Left lung (tissue), 10 donors: ENCODE measurements around the gene ZBTB24. TPM values are rescaled to one million over a fixed set of nuclear protein-coding genes. Genes with fewer than 3 reads are reported as not detected.

Experiments
- ATAC-seq: fragments of 200-7000 bp; cut with Tn5 transposase; one replicate; pipeline ENCODE4 v1.9.1; 2020; ENCODE audit warnings: moderate library complexity
- DNase-seq, 4 donors: peaks; one replicate each; pipeline ENCODE4 v3.0.0-alpha.2; 2013 to 2020
- H3K27ac ChIP-seq, 2 donors: fragments of 200-600 bp; sonication (generic) in 1 of 2; one replicate each; pipeline versions ENCODE4 v1.5.0 to v1.8.0; 2020 to 2021
- H3K27me3 ChIP-seq, 2 donors: fragments of 200-600 bp; sonication (generic) in 1 of 2; one replicate each; pipeline versions ENCODE4 v1.5.0 to v1.8.0; 2020 to 2021
- H3K36me3 ChIP-seq, 2 donors: fragments of 200-600 bp; sonication (generic) in 1 of 2; one replicate each; pipeline versions ENCODE4 v1.5.0 to v1.8.0; 2020 to 2021
- H3K4me1 ChIP-seq, 2 donors: fragments of 200-600 bp; one replicate each; pipeline ENCODE4 v1.8.0; 2021
- H3K4me3 ChIP-seq, 2 donors: fragments of 200-600 bp; sonication (generic) in 1 of 2; one replicate each; pipeline versions ENCODE4 v1.5.0 to v1.8.0; 2020 to 2021; ENCODE audit warnings: mild to moderate bottlenecking in 1 of 2
- H3K9me3 ChIP-seq, 2 donors: fragments of 200-600 bp; sonication (generic) in 1 of 2; one replicate each; pipeline versions ENCODE4 v1.5.0 to v1.8.0; 2020 to 2021
- CTCF ChIP-seq, 2 donors: fragments of 200-600 bp; sonication (generic) in 1 of 2; IDR thresholded peaks; one replicate each; pipeline versions ENCODE4 v1.5.0 to v1.8.0; 2021; ENCODE audit warnings: antibody characterized with exemption in 2 of 2
- intact Hi-C, 2 donors: fragments of 100-400 bp; cut with DNase I; formaldehyde crosslinking; loops; one replicate each; pipeline versions ENCODE4 v1.11.2 to v1.14.2; 2022
- polyA plus RNA-seq, 6 donors: library from polyadenylated mRNA; unstranded; fragments of 120-200 nt; gene quantifications; one replicate each; pipeline ENCODE4 v1.2.1, GENCODE V29; 2013; ENCODE audit not compliant: insufficient read length in 6 of 6
- total RNA-seq, 2 donors: library from RNA; stranded (reverse); fragmentation: NEBNext Ultra II Directional; extraction: Animal tissue kit (Norgen Biotek cat#: 25700); gene quantifications; one replicate each; pipeline ENCODE4 v1.2.1, GENCODE V29; 2021
- donor health status: DM: no; HTN: yes; CAD: no.
- donor health status: DM: no; HTN: no; CAD: no.

The ZBTB24 gene
- total and polyA plus RNA-seq, 8 donors: 7.3 to 14.5 (median 13.6) TPM

GRCh38 chr6:109455437-109456110 is 27.4 kb downstream of the ZBTB24 start, which contains the start of gene MICAL1:
MICAL1 (minus strand) TSS chr6:109455772; CDS start chr6:109454196, 1,576 bp downstream.
- Histone ChIP-seq H3K27ac (peak within 1 kb of the TSS; percentile 87 to 96), H3K4me1 (peaks cover 13 to 56% of the 10 kb centered on the region in 2 donors), H3K9me3 (no peaks in the 10 kb centered on the region), H3K36me3 (peaks cover 0 to 23% of the 10 kb centered on the region in 2 donors), H3K27me3 (no peaks in the 10 kb centered on the region), H3K4me3 (peak within 1 kb of the TSS; percentile 90 to 92)
- peak; percentile 82 for ATAC-seq
- DNase-seq: peak; percentile 61 to 96 (median 86)
- peak; percentile 23 to 55 for TF ChIP-seq CTCF (IDR thresholded peaks at IDR 0.05)
- intact Hi-C loops: no loop called here

GRCh38 chr6:109454496-109455436 is 28.3 kb downstream of the ZBTB24 start:
- Histone ChIP-seq H3K27me3 (no peaks in the 10 kb centered on the region), H3K9me3 (no peaks in the 10 kb centered on the region), H3K36me3 (peaks cover 0 to 28% of the 10 kb centered on the region in 2 donors), H3K4me3 (peak overlapping the region; percentile 90 to 92), H3K4me1 (peaks cover 13 to 56% of the 10 kb centered on the region in 2 donors), H3K27ac (peak overlapping the region; percentile 87 to 96)
- DNase-seq: peak in 2 of 4 donors; percentile 84 to 88
- intact Hi-C loops: no loop called here
- TF ChIP-seq CTCF (IDR thresholded peaks at IDR 0.05): peak in 1 of 2 donors; percentile 18
- peak; percentile 9 for ATAC-seq

- H3K4me1 ChIP-seq: peaks cover 13 to 51% of the 10 kb centered on the region in 2 donors
- no peaks in the 10 kb centered on the region for H3K27me3 ChIP-seq
- H3K9me3 ChIP-seq: no peaks in the 10 kb centered on the region
- intact Hi-C loops: no loop called here
- peak overlapping the region in 1 of 2 donors; percentile 90 for H3K4me3 ChIP-seq
- peaks cover 0 to 35% of the 10 kb centered on the region in 2 donors for H3K36me3 ChIP-seq
- ATAC-seq: no peak
- no peak for TF ChIP-seq CTCF (IDR thresholded peaks at IDR 0.05)
- H3K27ac ChIP-seq: peak overlapping the region; percentile 87 to 96
- no peak for DNase-seq
Measured at GRCh38 chr6:109453594-109454495, 29.2 kb downstream of the ZBTB24 start.

- peaks cover 0 to 41% of the 10 kb centered on the region in 2 donors for H3K36me3 ChIP-seq
- H3K9me3 ChIP-seq: no peaks in the 10 kb centered on the region
- DNase-seq: no peak
- no peak for TF ChIP-seq CTCF (IDR thresholded peaks at IDR 0.05)
- H3K27me3 ChIP-seq: no peaks in the 10 kb centered on the region
- intact Hi-C loops: no loop called here
- H3K4me3 ChIP-seq: no peak overlapping the region
- ATAC-seq: no peak
- no peak overlapping the region for H3K27ac ChIP-seq
- peaks cover 13 to 45% of the 10 kb centered on the region in 2 donors for H3K4me1 ChIP-seq
Measured at GRCh38 chr6:109453156-109453555, 29.9 kb downstream of the ZBTB24 start.
